Body of pancreas (tissue), 4 donors: ENCODE results near the gene AP4B1.

Source experiments
- CTCF ChIP-seq, 7 experiments: fragments of 450-650 bp in 4 of 7; fragments of 200-600 bp in 3 of 7; sonication (generic) in 3 of 7; IDR thresholded peaks; one replicate each; pipeline ENCODE4 v1.5.1; 2016 to 2019; ENCODE audit warnings: antibody characterized with exemption in 7 of 7
- POLR2A ChIP-seq, 3 donors: fragments of 450-650 bp; IDR thresholded peaks; one replicate each; pipeline ENCODE4 v1.6.1; 2016; ENCODE audit warnings: antibody characterized with exemption in 3 of 3, mild to moderate bottlenecking in 2 of 3

- TF ChIP-seq POLR2A (IDR thresholded peaks at IDR 0.05) (no peak), CTCF (IDR thresholded peaks at IDR 0.05) (no peak)
Observed at GRCh38 chr1:113893267-113893666, 11.3 kb downstream of the AP4B1 start.
